22Rv1 (cell line): ENCODE results near the gene KRT79.

ENCODE experiments used
- H3K27ac ChIP-seq: fragments of 450-650 bp; 2 replicates; pipeline ENCODE4 v1.5.1; 2017
- ZFX ChIP-seq: fragments of 450-650 bp; IDR thresholded peaks from 2 replicates; pipeline ENCODE4 v1.6.1; 2017; ENCODE audit warnings: antibody characterized with exemption, borderline replicate concordance
- TF ChIP-seq, protein P1 (sequence below): fragments of 450-650 bp; IDR thresholded peaks from 2 replicates; pipeline ENCODE4 v1.5.1; 2017; ENCODE audit warnings: mild to moderate bottlenecking

KRT79 gene

GRCh38 chr12:52782502-52782901 is 51.6 kb downstream of the KRT79 start:
- no peak for TF ChIP-seq ZFX
- TF ChIP-seq, protein P1, sequence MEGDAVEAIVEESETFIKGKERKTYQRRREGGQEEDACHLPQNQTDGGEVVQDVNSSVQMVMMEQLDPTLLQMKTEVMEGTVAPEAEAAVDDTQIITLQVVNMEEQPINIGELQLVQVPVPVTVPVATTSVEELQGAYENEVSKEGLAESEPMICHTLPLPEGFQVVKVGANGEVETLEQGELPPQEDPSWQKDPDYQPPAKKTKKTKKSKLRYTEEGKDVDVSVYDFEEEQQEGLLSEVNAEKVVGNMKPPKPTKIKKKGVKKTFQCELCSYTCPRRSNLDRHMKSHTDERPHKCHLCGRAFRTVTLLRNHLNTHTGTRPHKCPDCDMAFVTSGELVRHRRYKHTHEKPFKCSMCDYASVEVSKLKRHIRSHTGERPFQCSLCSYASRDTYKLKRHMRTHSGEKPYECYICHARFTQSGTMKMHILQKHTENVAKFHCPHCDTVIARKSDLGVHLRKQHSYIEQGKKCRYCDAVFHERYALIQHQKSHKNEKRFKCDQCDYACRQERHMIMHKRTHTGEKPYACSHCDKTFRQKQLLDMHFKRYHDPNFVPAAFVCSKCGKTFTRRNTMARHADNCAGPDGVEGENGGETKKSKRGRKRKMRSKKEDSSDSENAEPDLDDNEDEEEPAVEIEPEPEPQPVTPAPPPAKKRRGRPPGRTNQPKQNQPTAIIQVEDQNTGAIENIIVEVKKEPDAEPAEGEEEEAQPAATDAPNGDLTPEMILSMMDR, result no peak

GRCh38 chr12:52781399-52782082 is 52.6 kb downstream of the KRT79 start:
- TF ChIP-seq, protein P1, result no peak
- TF ChIP-seq ZFX, result no peak
- H3K27ac ChIP-seq, result no peak overlapping the region

More at GRCh38 chr12:52782502-52782901, 51.6 kb downstream of the KRT79 start:
- H3K27ac ChIP-seq, result no peak overlapping the region

DNA sequence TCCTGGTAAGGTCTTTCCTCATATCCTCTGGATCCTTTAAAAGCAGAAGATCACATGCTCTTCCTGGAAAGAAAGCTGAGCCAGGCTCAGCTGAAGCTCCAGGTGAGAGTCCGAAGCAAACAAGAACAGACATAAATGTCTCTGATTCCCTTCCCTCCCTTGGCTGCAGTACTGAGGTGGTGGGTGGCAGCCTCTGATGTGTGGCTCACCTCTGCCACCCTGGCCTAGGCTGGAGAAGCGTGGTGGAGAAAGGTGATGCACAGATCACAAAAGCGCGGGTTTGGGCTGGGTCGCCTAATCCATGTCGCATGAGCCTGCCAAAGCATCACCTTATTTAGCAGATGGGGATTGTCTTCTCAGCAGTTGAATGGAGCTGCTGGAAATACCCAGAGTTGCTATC is 54.2 kb downstream of the KRT79 start:
- TF ChIP-seq, protein P1, result no peak
- no peak for TF ChIP-seq ZFX
- no peak overlapping the region for H3K27ac ChIP-seq

GRCh38 chr12:52778833-52779232 is 55.3 kb downstream of the KRT79 start:
- H3K27ac ChIP-seq, result no peak overlapping the region
- no peak for TF ChIP-seq ZFX
- TF ChIP-seq, protein P1, result no peak

DNA sequence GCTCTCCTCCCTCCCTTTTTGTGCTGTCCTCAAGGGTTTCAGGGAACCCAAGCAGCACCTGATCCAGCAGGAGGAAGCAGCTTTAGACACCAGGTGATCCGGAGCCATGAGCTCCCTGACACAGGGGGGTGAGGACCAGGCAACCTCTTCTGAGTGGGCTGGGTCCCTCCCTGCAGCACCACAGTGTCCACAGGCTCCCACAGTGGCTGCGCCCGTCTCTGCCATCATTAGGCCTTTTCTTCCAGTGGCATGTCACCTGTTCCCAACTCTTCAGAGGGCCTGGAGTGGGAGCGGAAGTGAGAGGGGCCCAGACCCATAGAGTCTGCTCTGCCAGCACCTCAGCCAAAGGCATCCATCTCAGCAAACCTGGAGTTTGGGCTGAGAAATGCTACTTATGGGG is 56.5 kb downstream of the KRT79 start:
- no peak overlapping the region for H3K27ac ChIP-seq
- TF ChIP-seq, protein P1, result no peak
- no peak for TF ChIP-seq ZFX

- TF ChIP-seq, protein P1, result no peak
- no peak for TF ChIP-seq ZFX
- H3K27ac ChIP-seq, result no peak within 1 kb of the TSS
These were observed 57.2 kb downstream of the KRT79 start, which contains the start of gene KRT76 for GRCh38 chr12:52776913-52777395. TSS of gene KRT76 (minus strand) at chr12:52777345. CDS start at chr12:52777291, 54 bp downstream.

DNA sequence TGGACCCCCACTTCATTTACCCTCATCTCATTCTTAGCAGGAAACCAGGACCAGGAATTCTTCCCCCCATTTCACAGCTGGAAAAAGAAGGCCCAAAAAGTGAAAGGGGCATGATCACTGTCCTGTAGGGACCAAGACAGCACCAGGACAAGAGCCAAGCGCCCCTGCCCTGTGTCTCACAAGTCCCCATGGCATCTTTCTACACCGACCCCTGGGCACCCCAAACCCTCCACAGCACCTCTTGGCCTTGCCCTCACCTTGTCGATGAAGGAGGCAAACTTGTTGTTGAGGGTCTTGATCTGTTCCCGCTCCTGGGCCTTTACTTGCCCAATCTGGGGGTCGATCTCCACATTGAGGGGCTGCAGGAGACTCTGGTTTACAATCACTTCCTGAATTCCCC is 57.7 kb downstream of the KRT79 start:
- H3K27ac ChIP-seq, result no peak overlapping the region
- TF ChIP-seq, protein P1, result no peak
- no peak for TF ChIP-seq ZFX
